Neural progenitor cell (in vitro differentiated cells): ENCODE measurements around the gene MESD. TPM values are rescaled to one million over a fixed set of nuclear protein-coding genes. Genes with fewer than 3 reads are reported as not detected.

ENCODE experiments used
- DNase-seq: peaks from one replicate; pipeline ENCODE4 v3.0.0-alpha.2; 2016; ENCODE audit warnings: low spot score
- H2AFZ ChIP-seq: fragments of 200-600 bp; sonication (generic); replicated peaks from 2 replicates; pipeline ENCODE4 v1.6.1; 2016; ENCODE audit warnings: antibody characterized with exemption
- H3F3A ChIP-seq: fragments of 200-600 bp; sonication (generic); 2 replicates; pipeline ENCODE4 v1.6.1; 2016; ENCODE audit warnings: antibody characterized with exemption, low read depth
- H3K27ac ChIP-seq: fragments of 200-600 bp; sonication (generic); 2 replicates; pipeline ENCODE4 v1.5.1; 2016; ENCODE audit warnings: mild to moderate bottlenecking
- H3K27me3 ChIP-seq: fragments of 200-600 bp; sonication (generic); 2 replicates; pipeline ENCODE4 v1.6.1; 2016; ENCODE audit warnings: mild to moderate bottlenecking, moderate library complexity
- H3K36me3 ChIP-seq: fragments of 200-600 bp; sonication (generic); 2 replicates; pipeline ENCODE4 v1.5.1; 2016
- H3K4me1 ChIP-seq: fragments of 200-600 bp; sonication (generic); 2 replicates; pipeline ENCODE4 v1.6.1; 2016; ENCODE audit warnings: mixed run types
- H3K4me2 ChIP-seq: fragments of 200-600 bp; sonication (generic); 2 replicates; pipeline ENCODE4 v1.6.1; 2016
- H3K4me3 ChIP-seq: fragments of 200-600 bp; sonication (generic); 2 replicates; pipeline ENCODE4 v1.5.1; 2016
- H3K79me2 ChIP-seq: fragments of 200-600 bp; sonication (generic); 2 replicates; pipeline ENCODE4 v1.6.1; 2016; ENCODE audit warnings: low read depth
- H3K9ac ChIP-seq: fragments of 200-600 bp; sonication (generic); 2 replicates; pipeline ENCODE4 v1.6.1; 2016
- H3K9me3 ChIP-seq: fragments of 200-600 bp; sonication (generic); 2 replicates; pipeline ENCODE4 v1.5.1; 2016; ENCODE audit warnings: low read depth
- H4K20me1 ChIP-seq: fragments of 200-600 bp; sonication (generic); 2 replicates; pipeline ENCODE4 v1.6.1; 2016; ENCODE audit warnings: low read depth
- H3K27ac Mint-ChIP-seq: 3 replicates; pipeline ENCODE4 v1.8.0; 2021; ENCODE audit warnings: mixed read lengths
- H3K27me3 Mint-ChIP-seq: 2 replicates; pipeline ENCODE4 v1.8.0; 2022; ENCODE audit warnings: low read depth, mild to moderate bottlenecking, inconsistent platforms, moderate library complexity, mixed read lengths; ENCODE audit not compliant: insufficient read depth
- H3K36me3 Mint-ChIP-seq: 3 replicates; pipeline ENCODE4 v1.8.0; 2021; ENCODE audit warnings: mixed read lengths
- H3K4me1 Mint-ChIP-seq: 3 replicates; pipeline ENCODE4 v1.8.0; 2021; ENCODE audit warnings: mixed read lengths
- H3K4me3 Mint-ChIP-seq: 3 replicates; pipeline ENCODE4 v1.8.0; 2021; ENCODE audit warnings: mild to moderate bottlenecking, moderate library complexity, mixed read lengths
- H3K9me3 Mint-ChIP-seq: 3 replicates; pipeline ENCODE4 v1.8.0; 2020; ENCODE audit warnings: mixed read lengths
- CTCF ChIP-seq: fragments of 200-600 bp; sonication (generic); IDR thresholded peaks from 2 replicates; pipeline ENCODE4 v1.5.1; 2017; ENCODE audit warnings: antibody characterized with exemption, mild to moderate bottlenecking
- EZH2 ChIP-seq: fragments of 200-600 bp; sonication (generic); IDR thresholded peaks from 2 replicates; pipeline ENCODE4 v1.6.1; 2017; ENCODE audit warnings: antibody characterized with exemption, mild to moderate bottlenecking, moderate library complexity
- EZH2phosphoT487 ChIP-seq: fragments of 200-600 bp; sonication (generic); IDR thresholded peaks from 2 replicates; pipeline ENCODE4 v1.6.1; 2017; ENCODE audit warnings: antibody characterized with exemption
- total RNA-seq: library from RNA; depleted of rRNA; stranded (reverse); fragments of >200 nt; gene quantifications from 2 replicates; pipeline ENCODE4 v1.2.3, GENCODE V29; 2015; ENCODE audit warnings: low replicate concordance

Gene MESD
- total RNA-seq, 1 donor from 2014 or later, result 31.5 TPM

DNA sequence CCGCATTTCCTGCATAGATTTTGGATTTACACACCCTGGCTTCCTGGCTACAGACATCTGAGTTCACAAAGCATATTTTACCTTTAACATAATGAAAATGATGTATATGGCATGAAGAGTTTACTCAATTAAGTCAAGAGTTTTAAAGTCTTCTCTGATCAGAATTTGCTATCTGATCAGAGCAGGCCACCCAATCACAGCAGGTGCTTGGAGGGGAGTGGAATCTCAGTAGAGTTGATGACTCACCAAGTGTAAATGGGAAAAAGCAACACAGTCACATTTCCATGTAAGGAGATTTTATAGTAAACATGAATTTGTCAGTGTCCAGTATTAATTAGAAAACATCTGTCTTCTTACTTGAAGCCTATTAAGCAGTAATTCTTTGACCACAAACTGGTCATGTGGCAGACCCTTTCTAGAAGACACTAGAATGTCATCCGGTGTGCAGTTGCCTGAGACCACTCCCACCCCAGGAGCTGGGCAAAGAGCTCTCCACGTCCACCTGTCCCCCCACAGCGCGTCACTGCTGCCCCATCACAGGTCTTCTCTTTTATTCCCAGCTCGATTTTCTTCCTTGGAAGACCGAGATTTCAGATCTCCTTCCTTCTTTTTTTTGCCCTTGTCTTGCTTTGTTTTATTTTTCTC is 10.8 kb downstream of the MESD start:
- no peaks in the 10 kb centered on the region for H3K4me1 ChIP-seq
- H3K4me3 Mint-ChIP-seq, result no peak overlapping the region
- H3K27ac Mint-ChIP-seq, result no peak overlapping the region
- H3K9ac ChIP-seq, result no peak overlapping the region
- no peak overlapping the region for H3K27ac ChIP-seq
- no peak overlapping the region for H2AFZ ChIP-seq
- H3K27me3 Mint-ChIP-seq, result peaks cover 2% of the 10 kb centered on the region
- TF ChIP-seq EZH2, result no peak
- no peak for TF ChIP-seq EZH2phosphoT487
- TF ChIP-seq CTCF, result no peak
- H3K36me3 ChIP-seq, result no peaks in the 10 kb centered on the region
- H3K27me3 ChIP-seq, result no peaks in the 10 kb centered on the region
- H4K20me1 ChIP-seq, result peaks cover 51% of the 10 kb centered on the region
- no peaks in the 10 kb centered on the region for H3K9me3 ChIP-seq
- peaks cover 5% of the 10 kb centered on the region for H3F3A ChIP-seq
- peaks cover 8% of the 10 kb centered on the region for H3K4me1 Mint-ChIP-seq
- H3K79me2 ChIP-seq, result peaks cover 60% of the 10 kb centered on the region
- DNase-seq, result no peak
- peaks cover 27% of the 10 kb centered on the region for H3K36me3 Mint-ChIP-seq
- H3K4me2 ChIP-seq, result no peak overlapping the region
- H3K4me3 ChIP-seq, result no peak overlapping the region
- no peaks in the 10 kb centered on the region for H3K9me3 Mint-ChIP-seq

DNA sequence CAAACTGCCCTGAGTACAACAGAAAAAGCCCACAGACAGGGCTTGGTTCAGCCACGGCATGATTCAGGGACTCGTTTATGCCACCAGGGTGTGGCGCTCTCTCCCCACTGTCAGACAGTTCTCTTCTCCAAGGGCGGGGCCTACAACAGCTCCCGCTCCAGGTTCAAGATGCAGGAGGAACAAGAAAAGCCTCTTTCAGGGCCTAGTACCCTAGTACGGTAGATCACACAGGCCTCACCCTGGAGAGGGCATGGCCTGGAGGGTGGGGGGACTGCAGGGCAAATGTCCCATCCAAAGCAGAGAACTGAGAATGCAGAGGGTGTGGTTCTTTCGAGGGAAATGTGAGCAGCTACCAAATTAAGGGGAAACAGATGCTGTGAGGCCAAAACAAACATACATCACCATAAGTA is 12.0 kb downstream of the MESD start:
- Histone ChIP-seq H3K27ac (no peak overlapping the region), H3K4me2 (no peak overlapping the region), H2AFZ (no peak overlapping the region), H3K9ac (no peak overlapping the region), H3K9me3 (no peaks in the 10 kb centered on the region), H4K20me1 (peaks cover 44% of the 10 kb centered on the region), H3K36me3 (no peaks in the 10 kb centered on the region), H3K79me2 (peaks cover 52% of the 10 kb centered on the region), H3K27me3 (no peaks in the 10 kb centered on the region), H3K4me3 (no peak overlapping the region), H3F3A (peaks cover 5% of the 10 kb centered on the region), H3K4me1 (no peaks in the 10 kb centered on the region)
- Mint-ChIP-seq H3K27me3 (peaks cover 2% of the 10 kb centered on the region), H3K9me3 (no peaks in the 10 kb centered on the region), H3K4me1 (peaks cover 12% of the 10 kb centered on the region), H3K36me3 (peaks cover 27% of the 10 kb centered on the region), H3K27ac (no peak overlapping the region), H3K4me3 (no peak overlapping the region)
- DNase-seq, result peak; percentile 82
- TF ChIP-seq EZH2 (no peak), CTCF (peak; percentile 81)

- H3K79me2 ChIP-seq, result peaks cover 44% of the 10 kb centered on the region
- H3K4me1 ChIP-seq, result no peaks in the 10 kb centered on the region
- H3K9me3 ChIP-seq, result no peaks in the 10 kb centered on the region
- no peaks in the 10 kb centered on the region for H3K9me3 Mint-ChIP-seq
- peaks cover 5% of the 10 kb centered on the region for H3F3A ChIP-seq
- H3K27ac Mint-ChIP-seq, result no peak overlapping the region
- H3K4me3 ChIP-seq, result no peak overlapping the region
- H3K27ac ChIP-seq, result no peak overlapping the region
- H3K9ac ChIP-seq, result no peak overlapping the region
- DNase-seq, result no peak
- peaks cover 3% of the 10 kb centered on the region for H3K27me3 Mint-ChIP-seq
- H3K4me3 Mint-ChIP-seq, result no peak overlapping the region
- TF ChIP-seq EZH2, result no peak
- no peak for TF ChIP-seq EZH2phosphoT487
- no peak for TF ChIP-seq CTCF
- peaks cover 44% of the 10 kb centered on the region for H4K20me1 ChIP-seq
- H3K4me2 ChIP-seq, result no peak overlapping the region
- H3K27me3 ChIP-seq, result no peaks in the 10 kb centered on the region
- H2AFZ ChIP-seq, result no peak overlapping the region
- no peaks in the 10 kb centered on the region for H3K36me3 ChIP-seq
- peaks cover 12% of the 10 kb centered on the region for H3K4me1 Mint-ChIP-seq
- H3K36me3 Mint-ChIP-seq, result peaks cover 23% of the 10 kb centered on the region
Observed at GRCh38 chr15:80976851-80977250, 12.8 kb downstream of the MESD start.
